NCI-H2171 treated with DMSO at 0.1 percent for 48 hours (cell line): Measurements from ENCODE around the gene CLCN7.

ENCODE experiments used
- DNase-seq: peaks from one replicate; lab custom pipeline; 2025; lab: John Stamatoyannopoulos, UW

The CLCN7 gene

DNA sequence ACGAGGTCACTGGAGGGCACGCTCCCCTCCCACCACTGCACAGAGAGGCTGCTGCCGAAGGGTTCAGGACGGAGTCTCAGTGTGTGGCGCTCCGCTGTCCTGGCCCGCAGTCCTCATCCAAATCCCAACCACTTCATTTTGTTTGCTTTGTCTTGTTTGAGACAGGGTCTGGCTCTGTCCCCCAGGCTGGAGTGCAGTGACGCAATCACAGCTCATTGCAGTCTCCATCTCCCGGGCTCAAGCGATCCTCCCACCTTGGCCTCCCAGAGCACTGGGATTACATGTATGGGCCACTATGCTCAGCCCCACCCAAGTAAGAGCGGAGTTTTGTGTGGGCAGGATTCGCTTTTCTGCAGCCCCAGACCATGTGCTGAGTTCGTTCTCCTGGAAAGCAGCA lies 73.1 kb downstream of the CLCN7 start:
- no peak for DNase-seq

DNA sequence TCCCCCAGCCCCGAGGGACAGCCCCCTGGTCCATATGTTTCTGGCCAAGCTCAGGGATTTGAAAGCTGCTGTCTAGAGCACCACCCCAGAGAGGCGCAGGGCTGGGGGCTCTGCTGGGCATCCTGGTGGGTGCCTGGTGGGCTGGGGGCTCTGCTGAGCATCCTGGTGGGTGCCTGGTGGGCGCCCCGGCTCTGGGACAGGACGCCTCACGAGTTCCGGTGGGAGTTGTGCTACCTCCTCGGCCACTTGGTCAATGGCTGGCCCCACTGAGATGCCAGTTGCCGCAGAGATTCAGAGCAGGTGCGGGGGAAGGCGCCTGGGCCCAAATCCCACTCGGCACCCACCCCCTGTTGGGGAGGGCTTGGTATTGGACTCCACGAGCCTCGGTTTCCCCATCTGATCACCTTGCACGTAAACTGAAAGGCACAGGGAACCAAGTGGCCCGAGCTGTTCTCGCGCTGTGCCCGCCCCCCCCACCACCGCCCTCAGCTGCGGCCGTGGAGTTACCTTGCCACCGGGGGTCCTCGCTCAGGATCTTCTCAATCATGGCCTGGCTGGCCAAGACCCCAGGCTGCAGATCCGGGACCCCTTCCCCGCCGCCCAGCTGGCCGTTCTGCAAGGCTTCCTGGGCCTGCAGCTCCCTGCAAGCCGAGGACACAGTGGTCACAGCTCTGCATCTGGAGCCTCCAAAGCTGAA lies 73.6 kb downstream of the CLCN7 start:
- no peak for DNase-seq

DNA sequence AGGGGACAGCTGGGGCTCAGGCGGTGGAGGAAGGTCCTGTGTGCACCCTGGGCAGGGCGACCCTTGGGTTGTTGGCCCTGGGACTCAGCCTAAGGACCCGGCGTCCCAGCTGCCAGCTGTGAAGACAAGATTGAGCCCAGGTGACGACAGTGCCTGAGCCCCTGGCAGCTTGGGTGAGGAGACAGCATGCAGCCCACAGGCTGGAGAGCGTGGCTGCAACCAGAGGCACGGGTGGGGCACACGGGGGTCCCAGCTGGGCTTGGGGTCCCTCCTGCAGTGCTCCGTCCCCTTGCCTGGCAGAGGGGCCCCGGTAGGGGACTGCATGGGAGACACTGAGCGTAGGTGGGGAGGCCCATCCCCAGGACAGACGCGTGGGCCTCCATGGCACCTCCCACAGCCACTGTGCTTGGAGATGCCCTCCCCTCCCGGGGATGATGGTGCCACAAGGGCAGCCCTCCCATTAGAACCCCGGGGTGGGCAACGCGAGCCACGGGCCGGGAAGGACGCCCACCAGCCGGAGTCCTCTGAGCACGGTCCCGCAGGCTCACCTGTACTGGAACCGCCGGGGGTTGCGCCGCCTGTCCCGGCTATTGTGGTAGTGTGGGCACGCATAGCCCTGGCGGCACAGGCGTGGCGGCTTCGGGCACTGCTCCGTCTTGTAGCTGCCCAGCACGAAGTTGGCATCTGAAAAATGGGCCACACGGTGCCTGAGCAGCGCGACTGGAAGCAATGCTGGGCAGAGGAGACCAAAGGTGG lies 75.8 kb downstream of the CLCN7 start:
- no peak for DNase-seq

DNA sequence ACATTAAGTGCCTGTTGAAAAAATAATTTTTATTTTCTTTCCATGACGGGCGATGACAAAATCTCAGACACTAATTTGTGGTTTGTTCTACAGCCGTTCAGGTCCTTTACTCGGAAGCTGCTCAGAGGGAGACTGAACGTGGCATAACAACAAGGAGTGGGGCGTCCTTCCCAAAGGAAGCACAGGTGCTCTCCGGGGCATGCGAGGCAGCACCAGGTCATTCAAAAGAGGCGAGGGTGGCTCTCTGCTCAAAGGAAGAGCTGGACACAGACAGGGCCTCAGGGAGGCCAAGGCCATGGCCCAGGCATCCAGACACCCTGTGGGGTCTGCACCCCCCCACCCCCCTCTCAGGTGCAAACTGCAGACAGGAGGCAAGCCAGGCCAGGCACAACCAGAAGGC lies 76.5 kb downstream of the CLCN7 start:
- no peak for DNase-seq

DNA sequence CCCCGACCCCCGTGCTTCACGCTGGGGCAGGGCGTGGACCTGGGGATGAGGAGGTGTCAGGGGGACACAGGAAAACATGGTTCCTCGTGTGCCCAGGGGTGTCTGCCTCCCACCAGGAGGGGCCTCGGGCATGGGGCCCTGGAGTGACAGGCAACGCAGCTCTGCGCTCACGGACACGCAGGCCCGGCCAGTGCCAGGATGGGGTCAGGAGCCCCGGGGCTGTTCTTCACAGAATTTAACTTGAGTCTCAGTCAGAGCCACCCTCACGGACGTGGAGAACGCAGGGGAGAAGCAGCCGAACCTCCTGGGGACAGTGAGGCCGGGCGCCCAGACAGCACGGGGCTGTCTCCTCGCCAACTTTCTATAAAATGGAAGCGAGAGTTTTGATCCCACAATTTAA lies 77.0 kb downstream of the CLCN7 start:
- DNase-seq: no peak

DNA sequence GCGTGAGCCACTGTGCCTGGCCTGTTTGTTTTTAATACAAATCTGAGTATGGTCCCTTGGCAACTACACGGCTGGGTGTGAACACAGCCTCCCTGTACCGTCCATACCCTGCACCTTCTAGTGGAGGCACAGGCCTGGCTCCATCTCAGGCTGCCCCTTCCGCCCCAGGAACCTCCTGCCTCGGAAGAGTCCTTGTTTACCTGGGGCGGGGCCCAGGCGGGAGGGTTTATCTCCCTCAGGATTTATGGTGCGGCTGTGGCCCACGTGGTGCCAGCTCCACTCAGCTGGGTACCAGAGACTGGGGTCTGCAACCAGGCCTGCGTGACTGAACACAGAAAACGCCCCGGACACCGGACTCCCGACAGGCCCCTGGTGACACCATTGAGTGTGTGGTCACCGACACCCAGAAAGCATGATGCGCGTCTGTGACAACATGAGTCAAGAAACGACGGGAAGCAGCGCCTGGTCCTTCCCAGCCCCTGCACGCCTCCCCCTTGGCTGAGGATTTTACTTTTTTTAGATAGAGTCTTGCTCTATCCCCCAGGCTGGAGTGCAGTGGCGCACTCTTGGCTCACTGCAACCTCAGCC lies 79.3 kb downstream of the CLCN7 start:
- DNase-seq: no peak
